ENCODE results near the gene STARD6.

STARD6 gene

GRCh38 chr18:54357660-54358494, at the start of gene STARD6, which contains the start of gene C18orf54:
STARD6 (minus strand) TSS chr18:54357858; CDS start chr18:54354573, 3,285 bp downstream.
C18orf54 (plus strand) TSS chr18:54357906; CDS start chr18:54360573, 2,667 bp downstream.
- TF ChIP-seq CTCF (conservative IDR thresholded peaks at IDR 0.05) = peak; percentile 65
- H3K27ac ChIP-seq = peak within 1 kb of the TSS; percentile 67

- no peak for TF ChIP-seq CTCF (conservative IDR thresholded peaks at IDR 0.05)
- no peak overlapping the region for H3K27ac ChIP-seq
These were observed 47.6 kb upstream of the STARD6 start for GRCh38 chr18:54405290-54405689.

- H3K27ac ChIP-seq = no peak overlapping the region
These were observed 39.1 kb upstream of the STARD6 start for GRCh38 chr18:54396760-54397159.

GRCh38 chr18:54393648-54394294, 36.1 kb upstream of the STARD6 start:
- TF ChIP-seq CTCF (conservative IDR thresholded peaks at IDR 0.05) = no peak
- no peak overlapping the region for H3K27ac ChIP-seq

More at GRCh38 chr18:54396760-54397159, 39.1 kb upstream of the STARD6 start:
- TF ChIP-seq CTCF (conservative IDR thresholded peaks at IDR 0.05) = no peak

GRCh38 chr18:54392543-54393023, 34.9 kb upstream of the STARD6 start:
- TF ChIP-seq CTCF (conservative IDR thresholded peaks at IDR 0.05) = peak; percentile 84
- H3K27ac ChIP-seq = no peak overlapping the region

- TF ChIP-seq CTCF (conservative IDR thresholded peaks at IDR 0.05) = no peak
- peak overlapping the region; percentile 26 for H3K27ac ChIP-seq
These were observed 33.2 kb upstream of the STARD6 start for GRCh38 chr18:54390838-54391237.

- no peak for TF ChIP-seq CTCF (conservative IDR thresholded peaks at IDR 0.05)
- no peak overlapping the region for H3K27ac ChIP-seq
These were observed 31.5 kb upstream of the STARD6 start for GRCh38 chr18:54389143-54389505.
